K562 (cell line): ENCODE results near the gene MICALL2. TPM values are rescaled to one million over a fixed set of nuclear protein-coding genes. Genes with fewer than 3 reads are reported as not detected.

ENCODE experiments used
- ATAC-seq: fragments of 200-7000 bp; cut with Tn5 transposase; 3 replicates; pipeline ENCODE4 v1.9.1; 2020; ENCODE audit warnings: moderate library complexity
- BruUV-seq: library from RNA; stranded (reverse); fragments of 400-500 nt; replicated peaks from 2 replicates; lab custom pipeline; 2021; lab: Mats Ljungman, UMichigan
- CTCF ChIA-PET: fragments of 300-600 bp; formaldehyde crosslinking; extraction: SDS; loops from one replicate; lab custom pipeline; 2021; ENCODE audit warnings: low intra/inter-chr PET ratio; lab: Yijun Ruan, JAX
- POLR2A ChIA-PET: fragments of 300-600, 350-650 bp; sonication (Branson Sonifier 250); formaldehyde crosslinking; extraction: SDS; loops from one replicate; lab custom pipeline; 2021; ENCODE audit warnings: antibody characterized with exemption, inconsistent platforms; lab: Yijun Ruan, JAX
- DNase-seq, 4 experiments: peaks; one replicate each; pipeline versions ENCODE4 v3.0.0 to v3.0.0-alpha.2; 2011 to 2018; ENCODE audit warnings: low spot score in 3 of 4, mixed read lengths in 3 of 4; ENCODE audit errors: extremely low read depth in 1 of 4
- FAIRE-seq: peaks from 2 replicates; lab custom pipeline; 2011; peaks lifted over from hg19 to GRCh38; lab: Jason Lieb, UNC
- H2AFZ ChIP-seq: 2 replicates; pipeline ENCODE4 v1.6.0; 2011; ENCODE audit warnings: low read depth, low read length, control low read depth, inconsistent platforms
- H3K27ac ChIP-seq: fragments of 200-600 bp; 3 replicates; pipeline ENCODE4 v1.8.0; 2011; ENCODE audit warnings: low read depth, mild to moderate bottlenecking, control low read depth, inconsistent platforms, low read length, moderate library complexity, mixed read lengths; ENCODE audit errors: extremely low read depth
- H3K27me3 ChIP-seq, 2 experiments: fragments of 300-600 bp in 1 of 2; 2 replicates in 1 of 2; 3 replicates in 1 of 2; pipeline versions ENCODE4 v1.6.0 to v1.8.0; 2011; ENCODE audit warnings: inconsistent platforms in 2 of 2, low read length in 2 of 2, mild to moderate bottlenecking in 1 of 2, mixed read lengths in 1 of 2, moderate library complexity in 1 of 2; ENCODE audit not compliant: control insufficient read depth in 2 of 2, insufficient read depth in 2 of 2
- H3K36me3 ChIP-seq: fragments of 300-600 bp; 3 replicates; pipeline ENCODE4 v1.8.0; 2011; ENCODE audit warnings: mild to moderate bottlenecking, low read length, inconsistent platforms; ENCODE audit not compliant: control insufficient read depth, insufficient read depth
- H3K4me1 ChIP-seq, 2 experiments: fragments of 200-600 bp in 1 of 2; replicated peaks in 1 of 2; 2 replicates in 1 of 2; 3 replicates in 1 of 2; pipeline versions ENCODE4 v1.5.1 to v1.8.0; 2011; ENCODE audit warnings: inconsistent platforms in 2 of 2, low read length in 2 of 2, mild to moderate bottlenecking in 1 of 2, mixed read lengths in 1 of 2, moderate library complexity in 1 of 2; ENCODE audit not compliant: control insufficient read depth in 2 of 2, insufficient read depth in 2 of 2
- H3K4me2 ChIP-seq: 2 replicates; pipeline ENCODE4 v1.6.1; 2011; ENCODE audit warnings: low read length, control low read depth, inconsistent platforms, mixed read lengths; ENCODE audit not compliant: insufficient read depth
- H3K4me3 ChIP-seq: fragments of 200-600 bp; sonication (generic), shearing (Covaris generic); 2 replicates; pipeline ENCODE4 v1.5.1; 2016; ENCODE audit warnings: control low read depth, inconsistent platforms
- H3K79me2 ChIP-seq: fragments of 200-600 bp; 3 replicates; pipeline ENCODE4 v1.8.0; 2011; ENCODE audit warnings: low read length, inconsistent platforms; ENCODE audit not compliant: control insufficient read depth, insufficient read depth
- H3K9ac ChIP-seq, 2 experiments: 2 replicates each; pipeline versions ENCODE4 v1.6.0 to v1.6.1; 2011; ENCODE audit warnings: low read depth in 2 of 2, low read length in 2 of 2, control low read depth in 1 of 2, inconsistent platforms in 1 of 2, mild to moderate bottlenecking in 1 of 2, mixed read lengths in 1 of 2; ENCODE audit not compliant: insufficient read depth in 1 of 2
- H3K9me1 ChIP-seq: one replicate; pipeline ENCODE4 v1.6.0; 2011; ENCODE audit warnings: inconsistent platforms, mild to moderate bottlenecking, low read length, moderate library complexity; ENCODE audit not compliant: control insufficient read depth, insufficient read depth
- H3K9me3 ChIP-seq: replicated peaks from 2 replicates; pipeline ENCODE4 v1.5.1; 2011; ENCODE audit warnings: low read depth, low read length, inconsistent platforms; ENCODE audit not compliant: control insufficient read depth, insufficient read depth
- H4K20me1 ChIP-seq: replicated peaks from 2 replicates; pipeline ENCODE4 v1.6.1; 2011; ENCODE audit warnings: low read length, inconsistent platforms, mixed read lengths; ENCODE audit not compliant: control insufficient read depth, insufficient read depth
- GTF2F1 ChIP-seq: IDR thresholded peaks from 2 replicates; pipeline ENCODE4 v1.6.1; 2011; ENCODE audit warnings: low read depth, low read length, improper control_type of control experiment
- NCOA2 ChIP-seq, 2 experiments: fragments of 450-650 bp; IDR thresholded peaks; 2 replicates each; pipeline ENCODE4 v1.6.1; 2018; ENCODE audit warnings: mild to moderate bottlenecking in 2 of 2, moderate library complexity in 1 of 2; ENCODE audit not compliant: partially characterized antibody in 2 of 2
- NRF1 ChIP-seq, 2 experiments: fragments of 450-650 bp; IDR thresholded peaks in 1 of 2; conservative IDR thresholded peaks in 1 of 2; 2 replicates each; pipeline ENCODE4 v1.6.1; 2014; ENCODE audit warnings: mild to moderate bottlenecking in 2 of 2
- POLR3G ChIP-seq: IDR thresholded peaks from 2 replicates; pipeline ENCODE4 v1.6.1; 2011; ENCODE audit not compliant: insufficient read length, insufficient replicate concordance; ENCODE audit errors: extremely low read depth
- STAT5B ChIP-seq: fragments of 250-450 bp; sonication (Bioruptor Pico); IDR thresholded peaks from 2 replicates; pipeline ENCODE4 v1.8.0; 2021; ENCODE audit warnings: mild to moderate bottlenecking, inconsistent platforms
- ZNF311 ChIP-seq: fragments of 250-450 bp; sonication (Bioruptor Pico); IDR thresholded peaks from 2 replicates; pipeline ENCODE4 v1.4.0; 2020; ENCODE audit warnings: mild to moderate bottlenecking, moderate library complexity
- ZNF764 ChIP-seq: fragments of 250-450 bp; sonication (Bioruptor Pico); IDR thresholded peaks from 2 replicates; pipeline ENCODE4 v1.4.0; 2020; ENCODE audit warnings: low read depth, mild to moderate bottlenecking, moderate library complexity
- WGBS: fragments of 100-300 bp; shearing (Covaris generic); methylation state at CpG from one replicate; pipeline ENCODE4 v1.1.6; 2016; ENCODE audit warnings: low coverage, mixed read lengths; ENCODE audit not compliant: insufficient coverage; ENCODE audit errors: missing lambda C conversion rate; 5-methylcytosine and 5-hydroxymethylcytosine counted together
- in situ Hi-C: fragments of 300-500 bp; cut with MboI; formaldehyde crosslinking; loops from 4 replicates; pipeline ENCODE4 v1.15.0; 2018; ENCODE audit warnings: inconsistent platforms, mixed read lengths
- intact Hi-C: fragments of 100-400 bp; cut with micrococcal nuclease; formaldehyde crosslinking; loops from 2 replicates; pipeline ENCODE4 v1.14.2; 2022
- polyA plus RNA-seq, 8 experiments: library from polyadenylated mRNA; depleted of rRNA in 4 of 8; stranded (reverse) in 5 of 8; unstranded in 3 of 8; fragments of >200 nt; fragmentation: Nextera tagmentation in 2 of 8; fragmentation: Illumina TruSeq in 1 of 8; extraction: Ambion mirVana in 2 of 8; extraction: Trizol in 1 of 8; gene quantifications; 2 replicates each; pipeline versions ENCODE4 v1.2.1 to v1.2.3, GENCODE V29; 2011 to 2014; ENCODE audit warnings: inconsistent platforms in 1 of 8, missing spikeins in 1 of 8
- total RNA-seq, 7 experiments: library from RNA; depleted of rRNA in 6 of 7; stranded (reverse); fragments of >200 nt in 6 of 7; fragmentation: Illumina TruSeq in 2 of 7; extraction: Trizol in 2 of 7; gene quantifications; 2 replicates each; pipeline versions ENCODE4 v1.2.1 to v1.2.3, GENCODE V29; 2011 to 2021; ENCODE audit warnings: low replicate concordance in 1 of 7
- TF ChIP-seq, protein P1 (sequence below): fragments of 250-450 bp; sonication (Bioruptor Pico); IDR thresholded peaks from 2 replicates; pipeline ENCODE4 v1.4.0; 2020; ENCODE audit warnings: borderline replicate concordance
- TF ChIP-seq, protein P2 (sequence below), 2 experiments: fragments of 450-650 bp in 1 of 2; sonication (generic) in 1 of 2; formaldehyde crosslinking in 1 of 2; IDR thresholded peaks in 1 of 2; conservative IDR thresholded peaks in 1 of 2; 2 replicates each; pipeline versions ENCODE4 v1.6.1 to v1.8.1; 2016 to 2023; ENCODE audit warnings: mild to moderate bottlenecking in 2 of 2, moderate library complexity in 2 of 2, inconsistent platforms in 1 of 2, missing genetic modification reagents in 1 of 2
- TF ChIP-seq, protein P3 (sequence below), 2 experiments: fragments of 450-650 bp; formaldehyde crosslinking in 1 of 2; IDR thresholded peaks; 2 replicates each; pipeline versions ENCODE4 v1.4.0 to v1.6.1; 2014 to 2020; ENCODE audit warnings: mild to moderate bottlenecking in 2 of 2, borderline replicate concordance in 1 of 2, low read depth in 1 of 2

The MICALL2 gene
- total and polyA plus RNA-seq, 9 of the 15 experiments (the other 6 are each of a cell fraction or from before 2014, with no cell fraction given): 1.8 to 103 (median 17.0) TPM

DNA sequence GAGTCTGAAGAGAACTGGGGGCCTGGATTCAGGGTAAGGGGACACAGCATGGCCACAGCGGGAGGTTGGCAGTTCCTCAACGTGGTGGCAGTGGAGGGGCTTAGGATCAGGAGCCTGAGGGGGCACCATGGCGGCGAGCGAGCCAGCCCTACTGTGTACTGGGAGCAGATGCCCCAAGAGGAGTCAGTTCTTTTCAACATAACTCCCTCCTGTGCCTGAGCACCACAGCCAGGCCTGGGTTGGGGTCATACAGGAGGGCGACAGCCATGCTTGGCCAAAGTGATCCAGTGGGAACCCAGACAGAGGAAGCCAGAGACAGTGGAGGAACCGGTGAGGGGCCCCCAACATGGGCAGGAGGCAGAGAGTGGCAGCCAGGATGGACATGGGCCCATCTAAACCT, 65.8 kb downstream of the MICALL2 start:
- Histone ChIP-seq H3K9me3 (no peaks in the 10 kb centered on the region), H3K9me1 (no peaks in the 10 kb centered on the region), H3K36me3 (no peaks in the 10 kb centered on the region), H3K27me3 (peaks cover 9 to 45% of the 10 kb centered on the region in 2 experiments; a peak in 4 of 5 replicates), H3K27ac (no peak overlapping the region), H3K79me2 (no peaks in the 10 kb centered on the region), H3K4me2 (no peak overlapping the region), H3K4me3 (no peak overlapping the region), H3K9ac (no peak overlapping the region), H2AFZ (no peak overlapping the region), H4K20me1 (no peaks in the 10 kb centered on the region), H3K4me1 (peaks cover 3 to 10% of the 10 kb centered on the region in 2 experiments; a peak in 2 of 5 replicates)
- WGBS: 0% methylated on average over 7 of the region's 7 CpGs
- POLR2A ChIA-PET: no interaction called here
- in situ Hi-C loops (no loop called here), intact Hi-C loops (no loop called here)
- ATAC-seq (no peak), DNase-seq (no peak), FAIRE-seq (no peak)
- CTCF ChIA-PET: no interaction called here
- no TSS peak for BruUV-seq
- TF ChIP-seq POLR3G (no peak), NRF1 (conservative IDR thresholded peaks at IDR 0.05 in 1 of 2, IDR thresholded peaks at IDR 0.05 in 1 of 2) (no peak), STAT5B (CRISPR knock-in tag) (no peak), ZNF311 (CRISPR knock-in tag) (no peak), GTF2F1 (no peak), NCOA2 (IDR thresholded peaks at IDR 0.05; ENCODE audit: partially characterized antibody in 2 of 2) (no peak), ZNF764 (no peak)
- TF ChIP-seq, protein P1, sequence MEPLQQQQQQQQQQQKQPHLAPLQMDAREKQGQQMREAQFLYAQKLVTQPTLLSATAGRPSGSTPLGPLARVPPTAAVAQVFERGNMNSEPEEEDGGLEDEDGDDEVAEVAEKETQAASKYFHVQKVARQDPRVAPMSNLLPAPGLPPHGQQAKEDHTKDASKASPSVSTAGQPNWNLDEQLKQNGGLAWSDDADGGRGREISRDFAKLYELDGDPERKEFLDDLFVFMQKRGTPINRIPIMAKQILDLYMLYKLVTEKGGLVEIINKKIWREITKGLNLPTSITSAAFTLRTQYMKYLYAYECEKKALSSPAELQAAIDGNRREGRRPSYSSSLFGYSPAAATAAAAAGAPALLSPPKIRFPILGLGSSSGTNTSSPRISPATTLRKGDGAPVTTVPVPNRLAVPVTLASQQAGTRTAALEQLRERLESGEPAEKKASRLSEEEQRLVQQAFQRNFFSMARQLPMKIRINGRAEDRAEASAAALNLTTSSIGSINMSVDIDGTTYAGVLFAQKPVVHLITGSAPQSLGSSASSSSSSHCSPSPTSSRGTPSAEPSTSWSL (CRISPR knock-in tag): no peak
- TF ChIP-seq, protein P2, sequence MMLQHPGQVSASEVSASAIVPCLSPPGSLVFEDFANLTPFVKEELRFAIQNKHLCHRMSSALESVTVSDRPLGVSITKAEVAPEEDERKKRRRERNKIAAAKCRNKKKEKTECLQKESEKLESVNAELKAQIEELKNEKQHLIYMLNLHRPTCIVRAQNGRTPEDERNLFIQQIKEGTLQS (IDR thresholded peaks at IDR 0.05): no peak
- TF ChIP-seq, protein P2 (CRISPR knock-in tag; conservative IDR thresholded peaks at IDR 0.05): no peak
- TF ChIP-seq, protein P3, sequence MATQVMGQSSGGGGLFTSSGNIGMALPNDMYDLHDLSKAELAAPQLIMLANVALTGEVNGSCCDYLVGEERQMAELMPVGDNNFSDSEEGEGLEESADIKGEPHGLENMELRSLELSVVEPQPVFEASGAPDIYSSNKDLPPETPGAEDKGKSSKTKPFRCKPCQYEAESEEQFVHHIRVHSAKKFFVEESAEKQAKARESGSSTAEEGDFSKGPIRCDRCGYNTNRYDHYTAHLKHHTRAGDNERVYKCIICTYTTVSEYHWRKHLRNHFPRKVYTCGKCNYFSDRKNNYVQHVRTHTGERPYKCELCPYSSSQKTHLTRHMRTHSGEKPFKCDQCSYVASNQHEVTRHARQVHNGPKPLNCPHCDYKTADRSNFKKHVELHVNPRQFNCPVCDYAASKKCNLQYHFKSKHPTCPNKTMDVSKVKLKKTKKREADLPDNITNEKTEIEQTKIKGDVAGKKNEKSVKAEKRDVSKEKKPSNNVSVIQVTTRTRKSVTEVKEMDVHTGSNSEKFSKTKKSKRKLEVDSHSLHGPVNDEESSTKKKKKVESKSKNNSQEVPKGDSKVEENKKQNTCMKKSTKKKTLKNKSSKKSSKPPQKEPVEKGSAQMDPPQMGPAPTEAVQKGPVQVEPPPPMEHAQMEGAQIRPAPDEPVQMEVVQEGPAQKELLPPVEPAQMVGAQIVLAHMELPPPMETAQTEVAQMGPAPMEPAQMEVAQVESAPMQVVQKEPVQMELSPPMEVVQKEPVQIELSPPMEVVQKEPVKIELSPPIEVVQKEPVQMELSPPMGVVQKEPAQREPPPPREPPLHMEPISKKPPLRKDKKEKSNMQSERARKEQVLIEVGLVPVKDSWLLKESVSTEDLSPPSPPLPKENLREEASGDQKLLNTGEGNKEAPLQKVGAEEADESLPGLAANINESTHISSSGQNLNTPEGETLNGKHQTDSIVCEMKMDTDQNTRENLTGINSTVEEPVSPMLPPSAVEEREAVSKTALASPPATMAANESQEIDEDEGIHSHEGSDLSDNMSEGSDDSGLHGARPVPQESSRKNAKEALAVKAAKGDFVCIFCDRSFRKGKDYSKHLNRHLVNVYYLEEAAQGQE (IDR thresholded peaks at IDR 0.05; ENCODE audit: borderline replicate concordance): no peak
- TF ChIP-seq, protein P3 (CRISPR knock-in tag; IDR thresholded peaks at IDR 0.05; ENCODE audit: low read depth): no peak
